ENCODE data around the gene C9orf72.

The C9orf72 gene

DNA sequence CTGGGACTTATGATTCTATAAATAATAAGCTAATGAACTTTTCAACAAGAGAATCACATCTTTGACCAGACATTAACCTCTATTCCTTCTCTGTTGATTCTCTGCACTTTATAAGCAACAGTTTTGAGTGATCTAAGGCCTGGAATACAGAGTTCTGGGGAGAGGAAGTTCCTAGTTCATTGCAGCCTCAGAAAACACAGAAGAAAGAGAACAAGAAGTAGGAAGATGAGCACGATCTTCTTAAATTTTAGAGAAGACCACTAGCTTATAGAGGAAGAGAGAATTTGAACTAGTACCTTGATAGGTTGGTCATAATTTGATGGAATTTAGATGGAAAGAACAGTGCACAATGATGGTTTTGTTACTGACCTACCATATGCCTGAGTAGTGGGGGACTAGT, 8.5 kb upstream of the C9orf72 start:
- DNase-seq (ENCODE audit: low read depth) = no peak

DNA sequence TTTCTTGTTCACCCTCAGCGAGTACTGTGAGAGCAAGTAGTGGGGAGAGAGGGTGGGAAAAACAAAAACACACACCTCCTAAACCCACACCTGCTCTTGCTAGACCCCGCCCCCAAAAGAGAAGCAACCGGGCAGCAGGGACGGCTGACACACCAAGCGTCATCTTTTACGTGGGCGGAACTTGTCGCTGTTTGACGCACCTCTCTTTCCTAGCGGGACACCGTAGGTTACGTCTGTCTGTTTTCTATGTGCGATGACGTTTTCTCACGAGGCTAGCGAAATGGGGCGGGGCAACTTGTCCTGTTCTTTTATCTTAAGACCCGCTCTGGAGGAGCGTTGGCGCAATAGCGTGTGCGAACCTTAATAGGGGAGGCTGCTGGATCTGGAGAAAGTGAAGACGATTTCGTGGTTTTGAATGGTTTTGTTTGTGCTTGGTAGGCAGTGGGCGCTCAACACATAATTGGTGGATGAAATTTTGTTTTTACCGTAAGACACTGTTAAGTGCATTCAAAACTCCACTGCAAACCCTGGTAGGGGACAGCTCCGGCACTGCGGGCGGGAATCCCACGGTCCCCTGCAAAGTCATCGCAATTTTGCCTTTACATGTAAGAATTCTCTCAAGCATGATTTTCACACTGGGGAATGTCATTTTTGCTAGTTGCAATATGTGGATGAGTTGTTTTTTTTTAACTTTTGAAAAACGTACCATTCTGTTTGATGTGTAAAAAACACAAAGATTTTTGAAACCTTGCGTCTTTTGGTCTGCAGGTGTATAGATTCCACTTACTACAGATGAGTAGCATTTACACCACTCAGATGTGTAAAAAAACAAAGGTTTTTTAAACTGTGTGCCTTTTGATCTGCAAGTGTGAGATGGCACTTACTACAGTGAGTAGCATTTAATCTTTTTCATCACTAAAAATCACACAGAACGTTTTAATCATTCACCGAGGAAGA, 631 bp upstream of the C9orf72 start:
- DNase-seq (ENCODE audit: low read depth) = peak; percentile 97

DNA sequence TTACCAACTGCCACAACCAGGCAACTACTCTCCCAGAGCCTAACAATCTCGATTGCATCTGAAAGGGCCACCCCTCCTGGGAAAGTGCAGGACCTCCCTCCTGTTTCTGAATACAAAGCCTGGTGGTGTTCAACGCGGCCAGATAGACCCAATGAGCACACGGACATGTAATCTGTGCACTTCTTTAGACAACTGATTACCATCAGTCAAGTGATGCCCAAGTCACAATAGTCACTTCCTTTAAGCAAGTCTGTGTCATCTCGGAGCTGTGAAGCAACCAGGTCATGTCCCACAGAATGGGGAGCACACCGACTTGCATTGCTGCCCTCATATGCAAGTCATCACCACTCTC, 739 bp downstream of the C9orf72 start:
- DNase-seq (ENCODE audit: low read depth) = peak; percentile 17

DNA sequence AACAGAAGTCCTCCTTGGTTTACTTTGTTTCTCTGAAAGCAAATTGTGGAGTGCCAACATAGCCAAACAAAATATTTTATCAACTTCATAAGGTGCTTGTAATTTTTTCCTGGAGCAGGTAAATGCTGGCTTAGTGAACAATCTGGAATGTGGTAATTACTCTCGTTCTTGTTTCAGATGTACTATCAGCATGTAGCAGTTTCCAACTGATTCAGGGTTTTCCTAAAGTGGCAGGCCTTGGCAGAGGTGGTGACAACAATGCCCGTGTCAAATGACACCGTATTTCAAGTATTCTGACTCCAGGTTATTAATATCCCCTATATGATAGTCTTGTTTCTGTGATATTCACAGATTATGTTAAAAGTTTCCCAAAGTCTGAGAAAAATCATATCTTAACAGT, 1.2 kb downstream of the C9orf72 start:
- no peak for DNase-seq (ENCODE audit: low read depth)

GRCh38 chr9:27571011-27571410, 2.3 kb downstream of the C9orf72 start:
- DNase-seq (ENCODE audit: low read depth) = no peak

- no peak for DNase-seq (ENCODE audit: low read depth)
Observed at GRCh38 chr9:27569406-27569805, 3.9 kb downstream of the C9orf72 start.

GRCh38 chr9:27566118-27566517, 7.2 kb downstream of the C9orf72 start:
- peak; percentile 2 for DNase-seq (ENCODE audit: low read depth)

- no peak for DNase-seq (ENCODE audit: low read depth)
Observed at GRCh38 chr9:27565696-27566095, 7.6 kb downstream of the C9orf72 start.

GRCh38 chr9:27564670-27565069, 8.6 kb downstream of the C9orf72 start:
- no peak for DNase-seq (ENCODE audit: low read depth)

GRCh38 chr9:27563738-27564430, 9.4 kb downstream of the C9orf72 start:
- DNase-seq (ENCODE audit: low read depth) = no peak

DNA sequence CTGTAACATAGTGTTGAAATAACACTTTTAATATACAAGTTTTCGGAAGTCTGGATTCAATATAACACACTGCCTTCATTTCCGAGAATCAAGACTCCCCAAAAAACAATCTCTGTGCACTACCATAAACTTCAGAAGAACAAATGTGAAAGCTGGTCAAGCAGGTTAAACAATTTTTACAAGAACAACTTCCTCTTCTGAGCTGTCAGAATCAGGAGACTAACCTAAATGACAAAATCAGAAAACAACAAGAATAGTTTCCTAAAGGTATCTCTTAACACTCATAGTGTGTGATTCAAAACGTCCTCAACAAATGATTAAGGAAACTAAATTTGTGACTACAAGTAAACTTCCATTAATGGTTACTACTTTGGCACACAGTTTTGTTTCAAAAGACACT, 11.6 kb downstream of the C9orf72 start:
- DNase-seq (ENCODE audit: low read depth) = no peak

GRCh38 chr9:27560457-27560856, 12.8 kb downstream of the C9orf72 start:
- DNase-seq (ENCODE audit: low read depth) = no peak

DNA sequence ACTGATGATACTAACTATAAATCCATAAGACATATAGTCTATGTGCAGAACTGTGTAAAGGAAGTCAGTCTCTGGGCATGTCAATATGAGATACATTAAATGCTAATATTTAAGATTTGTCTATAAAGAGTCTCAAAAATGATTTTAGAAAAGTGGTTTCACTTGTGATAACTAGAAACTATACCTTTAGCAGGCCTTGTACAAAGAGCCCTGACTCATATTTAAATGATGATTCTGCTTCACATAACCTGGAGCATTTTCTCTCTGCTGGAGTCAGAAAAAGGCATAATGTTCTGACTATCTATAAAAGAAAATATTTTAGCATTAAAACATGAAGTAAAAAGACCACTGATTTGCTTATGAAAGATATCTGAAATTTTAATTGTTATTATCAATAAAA, 15.0 kb downstream of the C9orf72 start:
- DNase-seq (ENCODE audit: low read depth) = no peak

DNA sequence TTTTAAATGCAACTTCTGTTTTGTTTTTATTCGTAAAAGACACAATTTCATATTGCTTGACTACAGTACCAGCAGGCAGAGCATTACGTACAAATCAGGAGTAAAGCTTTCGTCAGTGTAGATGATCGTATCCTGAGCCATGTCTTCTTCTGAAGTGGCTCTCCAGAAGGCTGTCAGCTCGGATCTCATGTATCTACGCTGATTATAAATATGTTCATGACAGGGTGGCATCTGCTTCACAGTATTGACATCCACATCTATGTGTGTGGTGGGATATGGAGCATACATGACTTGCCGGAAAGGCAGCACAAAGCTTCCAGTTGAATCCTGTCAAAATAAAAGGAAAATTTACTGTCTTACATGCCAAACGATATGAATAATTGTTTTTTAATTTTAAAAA, 16.8 kb downstream of the C9orf72 start:
- no peak for DNase-seq (ENCODE audit: low read depth)

- no peak for DNase-seq (ENCODE audit: low read depth)
Observed at GRCh38 chr9:27554712-27555111, 18.6 kb downstream of the C9orf72 start.

DNA sequence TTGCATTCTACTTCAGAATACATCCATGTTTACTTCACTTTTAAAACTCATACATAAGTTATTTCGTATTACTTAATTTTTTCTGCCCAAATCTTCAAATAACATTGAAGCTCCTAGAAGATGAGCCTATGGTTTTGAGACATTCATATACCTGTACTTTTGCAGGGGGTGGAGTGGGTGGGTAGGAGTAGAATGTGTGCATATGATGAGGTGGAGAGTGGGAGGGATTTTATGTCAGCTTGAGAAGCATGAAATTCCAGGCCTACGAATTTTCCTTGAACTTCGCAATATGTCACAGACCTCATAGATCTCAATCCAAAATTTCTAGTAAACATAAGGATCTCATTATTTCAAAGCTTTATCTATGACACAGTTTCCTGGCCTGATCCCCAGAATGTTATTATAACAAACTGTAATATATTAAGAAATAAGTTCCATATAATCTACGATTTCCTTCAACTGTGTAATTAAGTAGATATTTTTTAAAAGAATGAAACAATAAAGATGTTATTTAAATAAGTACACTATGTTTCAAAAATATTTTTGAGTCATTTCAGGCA, 24.0 kb downstream of the C9orf72 start:
- no peak for DNase-seq (ENCODE audit: low read depth)

DNA sequence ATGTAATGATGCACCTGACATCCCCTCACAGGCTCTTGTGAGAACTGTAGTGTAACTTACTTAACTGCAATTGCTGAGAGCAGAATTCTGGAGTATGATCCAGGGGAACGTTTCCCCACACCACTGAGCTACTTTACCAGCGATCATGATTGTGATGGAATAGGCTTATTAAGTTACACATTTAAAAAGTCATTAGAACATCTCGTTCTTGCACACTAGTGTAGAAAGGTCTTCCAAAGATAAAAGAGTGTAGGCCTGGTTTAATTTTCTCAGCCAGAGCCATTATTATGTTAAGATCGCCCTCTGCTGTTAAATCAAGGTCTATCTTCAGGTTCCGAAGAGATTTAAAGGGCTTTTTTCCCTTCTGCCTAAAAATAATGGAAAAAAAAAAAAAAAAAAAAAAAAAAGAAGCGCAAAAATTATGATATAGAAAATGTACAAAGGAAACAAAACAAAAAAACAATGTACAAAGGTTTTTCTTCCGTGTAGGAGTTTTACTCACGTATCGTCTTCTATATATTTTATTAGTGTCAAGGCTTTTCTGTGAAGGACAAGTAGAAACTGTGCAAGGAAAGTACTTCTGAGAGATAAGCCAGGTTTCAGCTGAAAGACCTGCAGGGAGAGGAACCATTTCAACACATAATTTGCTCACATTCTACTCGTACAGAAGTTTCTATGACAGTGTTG, 25.1 kb downstream of the C9orf72 start:
- DNase-seq (ENCODE audit: low read depth) = no peak

- no peak for DNase-seq (ENCODE audit: low read depth)
Observed at GRCh38 chr9:27545471-27545870, 27.8 kb downstream of the C9orf72 start.

GRCh38 chr9:27542508-27542907, 30.8 kb downstream of the C9orf72 start:
- no peak for DNase-seq (ENCODE audit: low read depth)

GRCh38 chr9:27541740-27542139, 31.5 kb downstream of the C9orf72 start:
- DNase-seq (ENCODE audit: low read depth) = no peak

DNA sequence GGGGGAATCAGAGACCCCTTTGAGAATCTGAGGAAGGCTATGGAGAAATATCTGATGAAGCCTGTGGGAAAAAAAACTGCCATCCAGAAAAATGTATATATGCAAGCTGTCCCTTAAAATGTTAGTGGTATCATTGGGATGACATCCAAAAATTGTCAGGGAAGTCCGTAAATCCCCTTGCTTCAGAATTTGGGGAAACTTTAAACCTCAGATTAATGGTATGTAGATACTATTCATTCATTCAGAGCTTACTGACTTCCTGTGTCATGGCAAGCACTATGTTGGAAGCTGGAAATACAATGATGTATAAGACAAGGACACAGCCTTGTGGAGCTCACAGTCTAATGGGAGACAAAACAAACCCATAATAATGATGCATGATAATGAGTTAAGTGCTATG, 32.8 kb downstream of the C9orf72 start:
- no peak for DNase-seq (ENCODE audit: low read depth)

Data from stromal cell of bone marrow (primary cell).